Panc1 (cell line): ENCODE measurements around the gene CWC27. TPM values are rescaled to one million over a fixed set of nuclear protein-coding genes. Genes with fewer than 3 reads are reported as not detected.
"Not testable (repeated sequence)": the region's sequence is repeated elsewhere in the genome, so short reads cannot be mapped to it uniquely, and the experiment has no call there.

Source experiments
- ATAC-seq: fragments of 200-7000 bp; cut with Tn5 transposase; 2 replicates; pipeline ENCODE4 v1.9.1; 2020; ENCODE audit warnings: mild to moderate bottlenecking, moderate library complexity
- BruUV-seq: library from RNA; stranded (reverse); fragments of 400-500 nt; replicated peaks from 2 replicates; lab custom pipeline; 2021; lab: Mats Ljungman, UMichigan
- CTCF ChIA-PET: fragments of 300-600 bp; sonication (Branson Sonifier 250); formaldehyde crosslinking; loops from one replicate; lab custom pipeline; 2022; ENCODE audit warnings: antibody characterized with exemption; lab: Charles Lee
- POLR2A ChIA-PET: fragments of 300-600 bp; sonication (Branson Sonifier 250); formaldehyde crosslinking; loops from one replicate; lab custom pipeline; 2022; ENCODE audit warnings: antibody characterized with exemption; lab: Charles Lee
- DNase-seq: peaks from one replicate; pipeline ENCODE4 v3.0.0-alpha.2; 2010; ENCODE audit warnings: low read depth, low spot score
- H3K27ac ChIP-seq: 2 replicates; pipeline ENCODE4 v1.5.1; 2011; ENCODE audit warnings: mild to moderate bottlenecking, low read length, inconsistent platforms
- H3K27me3 ChIP-seq: fragments of 200-500 bp; sonication (Bioruptor generic); 2 replicates; pipeline ENCODE4 v1.6.0; 2014; ENCODE audit warnings: low read length, inconsistent platforms; ENCODE audit not compliant: control insufficient read depth, insufficient read depth
- H3K36me3 ChIP-seq: fragments of 200-500 bp; sonication (Bioruptor generic); 2 replicates; pipeline ENCODE4 v1.5.1; 2014; ENCODE audit warnings: inconsistent platforms, mild to moderate bottlenecking, low read length, moderate library complexity; ENCODE audit not compliant: control insufficient read depth, insufficient read depth
- H3K4me1 ChIP-seq: 2 replicates; pipeline ENCODE4 v1.5.1; 2011; ENCODE audit warnings: inconsistent platforms, mild to moderate bottlenecking, low read length, moderate library complexity; ENCODE audit not compliant: control insufficient read depth, insufficient read depth
- H3K4me3 ChIP-seq, 2 experiments: 2 replicates each; pipeline ENCODE4 v1.5.1; 2011 to 2012; ENCODE audit warnings: low read depth in 2 of 2, low read length in 2 of 2, mild to moderate bottlenecking in 2 of 2, inconsistent platforms in 1 of 2, moderate library complexity in 1 of 2
- H3K9me3 ChIP-seq: fragments of 200-500 bp; sonication (Bioruptor generic); 2 replicates; pipeline ENCODE4 v1.5.1; 2014; ENCODE audit warnings: low read depth, mild to moderate bottlenecking, inconsistent platforms, low read length, moderate library complexity; ENCODE audit not compliant: control insufficient read depth, insufficient read depth
- CTCF ChIP-seq: fragments of 450-650 bp; IDR thresholded peaks from 2 replicates; pipeline ENCODE4 v1.5.1; 2017; ENCODE audit warnings: mild to moderate bottlenecking
- POLR2AphosphoS5 ChIP-seq: IDR thresholded peaks from 2 replicates; pipeline ENCODE4 v1.6.1; 2012; ENCODE audit warnings: mild to moderate bottlenecking, low read depth, low read length, moderate library complexity
- REST ChIP-seq, 2 experiments: IDR thresholded peaks; 2 replicates each; pipeline ENCODE4 v1.6.1; 2011 to 2012; ENCODE audit warnings: low read depth in 2 of 2, control low read depth in 1 of 2, low read length in 1 of 2, mild to moderate bottlenecking in 1 of 2, moderate library complexity in 1 of 2; ENCODE audit not compliant: insufficient read depth in 1 of 2
- SIN3A ChIP-seq: IDR thresholded peaks from 2 replicates; pipeline ENCODE4 v1.6.1; 2012; ENCODE audit warnings: low read depth, mild to moderate bottlenecking, low read length, moderate library complexity, borderline replicate concordance; ENCODE audit not compliant: insufficient read depth
- TCF7L2 ChIP-seq: IDR thresholded peaks from 2 replicates; pipeline ENCODE4 v1.6.1; 2011; ENCODE audit warnings: mild to moderate bottlenecking, low read depth, low read length, inconsistent platforms
- in situ Hi-C: cut with HindIII; loops from 2 replicates; pipeline ENCODE4 v1.10.0; 2016; ENCODE audit warnings: low sequenced_read_pairs, low pct_unique_long_range_greater_than_20kb
- intact Hi-C: fragments of 100-400 bp; cut with micrococcal nuclease; formaldehyde crosslinking; loops from one replicate; pipeline ENCODE4 v1.10.0; 2022; ENCODE audit not compliant: unreplicated experiment
- total RNA-seq: library from RNA; stranded (reverse); gene quantifications from one replicate; pipeline ENCODE4 v1.2.1, GENCODE V29; 2021; ENCODE audit not compliant: unreplicated experiment

CWC27 gene
- total RNA-seq, 1 experiment from 2014 or later, result 19.7 TPM

- ATAC-seq (no peak), DNase-seq (no peak)
- BruUV-seq, result no TSS peak
- in situ Hi-C loops (no loop called here), intact Hi-C loops (no loop called here)
- no peaks in the 10 kb centered on the region for H3K9me3 ChIP-seq
- H3K27me3 ChIP-seq, result no peaks in the 10 kb centered on the region
- H3K27ac ChIP-seq, result no peak overlapping the region
- TF ChIP-seq CTCF, result no peak
- TF ChIP-seq SIN3A, result no peak
- TF ChIP-seq REST (IDR thresholded peaks at IDR 0.05; ENCODE audit: insufficient read depth in 1 of 2, low read depth in 2 of 2, low read length in 1 of 2), result no peak
- TF ChIP-seq POLR2AphosphoS5, result no peak
- TF ChIP-seq TCF7L2, result no peak
- ChIA-PET CTCF (no interaction called here), POLR2A (no interaction called here)
- no peak overlapping the region for H3K4me3 ChIP-seq
- no peaks in the 10 kb centered on the region for H3K4me1 ChIP-seq
- H3K36me3 ChIP-seq, result no peaks in the 10 kb centered on the region
Observed at GRCh38 chr5:64930672-64931318, 162.1 kb downstream of the CWC27 start.

GRCh38 chr5:64939422-64939771 lies 170.7 kb downstream of the CWC27 start:
- H3K27me3 ChIP-seq, CTCF ChIA-PET, DNase-seq, H3K9me3 ChIP-seq, in situ Hi-C loops, intact Hi-C loops, POLR2A ChIA-PET, ATAC-seq, H3K4me1 ChIP-seq, H3K4me3 ChIP-seq, H3K27ac ChIP-seq, H3K36me3 ChIP-seq, BruUV-seq: not testable (repeated sequence)

GRCh38 chr5:64939772-64940510 lies 171.2 kb downstream of the CWC27 start:
- ATAC-seq (no peak), DNase-seq (no peak)
- no peaks in the 10 kb centered on the region for H3K4me1 ChIP-seq
- H3K9me3 ChIP-seq, result no peaks in the 10 kb centered on the region
- H3K36me3 ChIP-seq, result no peaks in the 10 kb centered on the region
- TF ChIP-seq TCF7L2 (no peak), REST (IDR thresholded peaks at IDR 0.05; ENCODE audit: insufficient read depth in 1 of 2, low read depth in 2 of 2, low read length in 1 of 2) (no peak), CTCF (no peak), SIN3A (no peak), POLR2AphosphoS5 (no peak)
- no peak overlapping the region for H3K27ac ChIP-seq
- intact Hi-C loops, result no loop called here
- no peak overlapping the region for H3K4me3 ChIP-seq
- in situ Hi-C loops, result no loop called here
- ChIA-PET CTCF (no interaction called here), POLR2A (no interaction called here)
- no peaks in the 10 kb centered on the region for H3K27me3 ChIP-seq
- no TSS peak for BruUV-seq
